Measurements from ENCODE around the gene NOL11. TPM values are rescaled to one million over a fixed set of nuclear protein-coding genes. Genes with fewer than 3 reads are reported as not detected.

The NOL11 gene
- polyA plus RNA-seq, 3 donors = 5.2 to 11.4 (median 6.1) TPM

GRCh38 chr17:67742025-67742424, 24.3 kb downstream of the NOL11 start:
- Histone ChIP-seq H3K27me3 (ENCODE audit: control insufficient read depth in 2 of 2, insufficient read depth in 2 of 2, low read length in 2 of 2) (no peaks in the 10 kb centered on the region), H3K27ac (ENCODE audit: low read depth in 1 of 2, low read length in 2 of 2) (no peak overlapping the region), H4K20me1 (ENCODE audit: insufficient read depth, low read length) (no peaks in the 10 kb centered on the region), H3K4me2 (replicated peaks; ENCODE audit: extremely low read depth, low read length, poor library complexity, severe bottlenecking) (no peak overlapping the region), H3K9ac (ENCODE audit: insufficient read depth, low read length, poor library complexity, severe bottlenecking) (no peak overlapping the region), H3K9me3 (replicated peaks in 1 of 2; ENCODE audit: control insufficient read depth in 1 of 2, insufficient read depth in 1 of 2, low read length in 2 of 2) (no peaks in the 10 kb centered on the region), H3K36me3 (replicated peaks in 1 of 2; ENCODE audit: control insufficient read depth in 1 of 2, insufficient read depth in 2 of 2, low read length in 2 of 2) (peaks cover 86 to 94% of the 10 kb centered on the region in 2 donors), H2AFZ (ENCODE audit: insufficient read depth, low read depth, low read length, poor library complexity, severe bottlenecking) (no peak overlapping the region), H3K79me2 (ENCODE audit: insufficient read depth, low read length) (no peaks in the 10 kb centered on the region), H3K4me1 (ENCODE audit: control insufficient read depth in 1 of 2, insufficient read depth in 2 of 2, low read length in 2 of 2) (no peaks in the 10 kb centered on the region), H3K4me3 (replicated peaks in 1 of 3; ENCODE audit: low read depth in 2 of 3, low read length in 3 of 3) (no peak overlapping the region)
- Mint-ChIP-seq H3K4me1 (peaks cover 2% of the 10 kb centered on the region), H3K27me3 (ENCODE audit: low read depth in 3 of 3) (peaks cover 0 to 2% (median 0%) of the 10 kb centered on the region in 3 donors), H3K9me3 (no peaks in the 10 kb centered on the region), H3K36me3 (peaks cover 79 to 92% of the 10 kb centered on the region in 2 donors), H3K27ac (no peak overlapping the region), H3K4me3 (no peak overlapping the region)
- no CpG with 5 or more reads among the region's 2 CpGs for WGBS (ENCODE audit: insufficient coverage)
- intact Hi-C loops (cut with micrococcal nuclease) = loop anchor here in 1 of 2 donors (10.0 kb wide), 1 partner anchor 83 kb away; the partner anchor contains the start of gene BPTF
- no peak for TF ChIP-seq CTCF (IDR thresholded peaks at IDR 0.05)
- no peak for DNase-seq

GRCh38 chr17:67746704-67747571, 29.2 kb downstream of the NOL11 start:
- Mint-ChIP-seq H3K4me3 (no peak overlapping the region), H3K36me3 (peaks cover 70 to 87% of the 10 kb centered on the region in 2 donors)
- peaks cover 0 to 3% of the 10 kb centered on the region in 2 donors for H3K9me3 ChIP-seq (replicated peaks in 1 of 2; ENCODE audit: control insufficient read depth in 1 of 2, insufficient read depth in 1 of 2, low read length in 2 of 2)

More at GRCh38 chr17:67746704-67747571, 29.2 kb downstream of the NOL11 start:
- Histone ChIP-seq H3K4me1 (ENCODE audit: control insufficient read depth in 1 of 2, insufficient read depth in 2 of 2, low read length in 2 of 2) (no peaks in the 10 kb centered on the region), H3K4me3 (replicated peaks in 1 of 3; ENCODE audit: low read depth in 2 of 3, low read length in 3 of 3) (no peak overlapping the region), H3K27me3 (ENCODE audit: control insufficient read depth in 2 of 2, insufficient read depth in 2 of 2, low read length in 2 of 2) (no peaks in the 10 kb centered on the region), H3K36me3 (replicated peaks in 1 of 2; ENCODE audit: control insufficient read depth in 1 of 2, insufficient read depth in 2 of 2, low read length in 2 of 2) (peaks cover 74 to 91% of the 10 kb centered on the region in 2 donors), H4K20me1 (ENCODE audit: insufficient read depth, low read length) (no peaks in the 10 kb centered on the region), H3K9ac (ENCODE audit: insufficient read depth, low read length, poor library complexity, severe bottlenecking) (no peak overlapping the region), H3K4me2 (replicated peaks; ENCODE audit: extremely low read depth, low read length, poor library complexity, severe bottlenecking) (no peak overlapping the region), H3K79me2 (ENCODE audit: insufficient read depth, low read length) (no peaks in the 10 kb centered on the region), H3K27ac (ENCODE audit: low read depth in 1 of 2, low read length in 2 of 2) (no peak overlapping the region), H2AFZ (ENCODE audit: insufficient read depth, low read depth, low read length, poor library complexity, severe bottlenecking) (no peak overlapping the region)
- peaks cover 0 to 2% (median 0%) of the 10 kb centered on the region in 3 donors for H3K27me3 Mint-ChIP-seq (ENCODE audit: low read depth in 3 of 3)
- no peak for TF ChIP-seq CTCF (IDR thresholded peaks at IDR 0.05)
- peaks cover 0 to 9% (median 1%) of the 10 kb centered on the region in 7 donors for H3K9me3 Mint-ChIP-seq
- peak overlapping the region in 1 of 7 donors; percentile 66 for H3K27ac Mint-ChIP-seq
- intact Hi-C loops (cut with micrococcal nuclease) = loop anchor here in 1 of 2 donors (10.0 kb wide), 1 partner anchor 78 kb away; the partner anchor contains the start of gene BPTF
- peaks cover 2% of the 10 kb centered on the region for H3K4me1 Mint-ChIP-seq
- DNase-seq = no peak
- WGBS (ENCODE audit: insufficient coverage) = 92% methylated on average over 4 of the region's 14 CpGs
